Right ventricle myocardium superior (tissue), 1 donor: ENCODE measurements around the gene ATP2C2. TPM values are rescaled to one million over a fixed set of nuclear protein-coding genes. Genes with fewer than 3 reads are reported as not detected.

ENCODE experiments used
- ATAC-seq: fragments of 200-7000 bp; cut with Tn5 transposase; one replicate; pipeline ENCODE4 v1.9.1; 2020; ENCODE audit warnings: mild to moderate bottlenecking; ENCODE audit not compliant: poor library complexity
- DNase-seq: peaks from one replicate; pipeline ENCODE4 v3.0.0-alpha.2; 2020
- intact Hi-C: fragments of 100-400 bp; cut with DNase I; formaldehyde crosslinking; loops from one replicate; pipeline ENCODE4 v1.11.2; 2022
- total RNA-seq: library from RNA; stranded (reverse); fragmentation: NEBNext Ultra II Directional; extraction: Animal tissue kit (Norgen Biotek cat#: 25700); gene quantifications from one replicate; pipeline ENCODE4 v1.2.1, GENCODE V29; 2021
- donor health status: DM: no; HTN: yes; CAD: no; lungs with severe emphysema.

The ATP2C2 gene
- total RNA-seq, 1 donor from 2014 or later, result not detected

- ATAC-seq, result peak; percentile 88
- DNase-seq, result peak; percentile 88
- intact Hi-C loops, result loop anchor here (2.0 to 10.0 kb wide), 2 partner anchors 112 to 214 kb away; no protein-coding TSS in a partner anchor
Observed at GRCh38 chr16:84511180-84511800, 143.0 kb downstream of the ATP2C2 start.

- ATAC-seq, result no peak
- intact Hi-C loops, result loop anchor here (2.0 to 10.0 kb wide), 2 partner anchors 111 to 213 kb away; no protein-coding TSS in a partner anchor
- no peak for DNase-seq
Observed at GRCh38 chr16:84511831-84512230, 143.5 kb downstream of the ATP2C2 start.

GRCh38 chr16:84513123-84513522 is 144.8 kb downstream of the ATP2C2 start:
- intact Hi-C loops, result loop anchor here (10.0 kb wide), 1 partner anchor 212 kb away; no protein-coding TSS in a partner anchor
- DNase-seq (no peak), ATAC-seq (no peak)

GRCh38 chr16:84513666-84514065 is 145.3 kb downstream of the ATP2C2 start:
- ATAC-seq (no peak), DNase-seq (no peak)
- intact Hi-C loops, result loop anchor here (10.0 kb wide), 1 partner anchor 211 kb away; no protein-coding TSS in a partner anchor

Other genes with a start within 250 kb of the ATP2C2 start
- 22.6 TPM for gene HSDL1, start 223.4 kb upstream of the ATP2C2 start, total RNA-seq
- gene DNAAF1, start 223.2 kb upstream of the ATP2C2 start, total RNA-seq, result not detected
- 29.3 TPM for gene TAF1C, start 181.5 kb upstream of the ATP2C2 start, total RNA-seq
- 0.65 TPM for gene ADAD2, start 177.4 kb upstream of the ATP2C2 start, total RNA-seq
- not detected for gene KCNG4, start 128.5 kb upstream of the ATP2C2 start, total RNA-seq
- 1.4 TPM for gene WFDC1, start 73.7 kb upstream of the ATP2C2 start, total RNA-seq
- 5.0 TPM for gene MEAK7, start 136.1 kb downstream of the ATP2C2 start, total RNA-seq
- 14.4 TPM for gene COTL1, start 249.5 kb downstream of the ATP2C2 start, total RNA-seq